WERI-Rb-1 (cell line): Measurements from ENCODE around the gene PDE9A.
A peak's percentile ranks its signal among the peaks of the same experiment; 100 is the strongest.

Experiments used
- DNase-seq: peaks from one replicate; pipeline ENCODE4 v3.0.0-alpha.2; 2020
- H3K27ac ChIP-seq: fragments of 250-450 bp; sonication (Bioruptor Pico); 2 replicates; pipeline ENCODE4 v1.5.1; 2020; ENCODE audit warnings: mild to moderate bottlenecking, moderate library complexity
- H3K27me3 ChIP-seq: fragments of 250-450 bp; sonication (Bioruptor Pico); 2 replicates; pipeline ENCODE4 v1.5.1; 2021; ENCODE audit warnings: mild to moderate bottlenecking, low read depth, moderate library complexity; ENCODE audit not compliant: insufficient read depth, severe bottlenecking
- H3K36me3 ChIP-seq: fragments of 250-450 bp; sonication (Bioruptor Pico); 2 replicates; pipeline ENCODE4 v1.5.1; 2020; ENCODE audit warnings: mild to moderate bottlenecking, moderate library complexity
- H3K4me3 ChIP-seq: 2 replicates; pipeline ENCODE4 v1.5.1; 2011; ENCODE audit warnings: low read depth, mild to moderate bottlenecking, control low read depth, low read length
- H3K9me3 ChIP-seq: fragments of 250-450 bp; sonication (Bioruptor Pico); 2 replicates; pipeline ENCODE4 v1.5.1; 2021; ENCODE audit warnings: mild to moderate bottlenecking, moderate library complexity; ENCODE audit not compliant: severe bottlenecking
- CTCF ChIP-seq: IDR thresholded peaks from 2 replicates; pipeline ENCODE4 v1.5.1; 2011; ENCODE audit warnings: low read depth, mild to moderate bottlenecking, control low read depth, inconsistent platforms, low read length

Gene PDE9A

GRCh38 chr21:42766739-42767560, 113.5 kb downstream of the PDE9A start:
- H3K4me3 ChIP-seq: no peak overlapping the region
- TF ChIP-seq CTCF: no peak
- no peak for DNase-seq
- H3K27ac ChIP-seq: no peak overlapping the region; the same call in 1 of the 2 replicates
- no peaks in the 10 kb centered on the region for H3K9me3 ChIP-seq
- H3K36me3 ChIP-seq: peaks cover 100% of the 10 kb centered on the region
- H3K27me3 ChIP-seq: no peaks in the 10 kb centered on the region

- no peaks in the 10 kb centered on the region for H3K27me3 ChIP-seq
- peaks cover 100% of the 10 kb centered on the region for H3K36me3 ChIP-seq
- no peak overlapping the region for H3K4me3 ChIP-seq
- no peak for DNase-seq
- no peak overlapping the region for H3K27ac ChIP-seq
- no peak for TF ChIP-seq CTCF
- H3K9me3 ChIP-seq: no peaks in the 10 kb centered on the region
These were observed 114.1 kb downstream of the PDE9A start for GRCh38 chr21:42767561-42767835.

- Histone ChIP-seq H3K27ac (no peak overlapping the region; the same call in 1 of the 2 replicates), H3K36me3 (peaks cover 100% of the 10 kb centered on the region), H3K27me3 (no peaks in the 10 kb centered on the region), H3K4me3 (no peak overlapping the region), H3K9me3 (no peaks in the 10 kb centered on the region)
- no peak for DNase-seq
- TF ChIP-seq CTCF: no peak
These were observed 115.1 kb downstream of the PDE9A start for GRCh38 chr21:42768324-42769121.

GRCh38 chr21:42769183-42769819, 115.9 kb downstream of the PDE9A start:
- Histone ChIP-seq H3K9me3 (peaks cover 7% of the 10 kb centered on the region), H3K27me3 (no peaks in the 10 kb centered on the region), H3K4me3 (no peak overlapping the region), H3K27ac (no peak overlapping the region), H3K36me3 (peaks cover 100% of the 10 kb centered on the region)
- DNase-seq: no peak
- no peak for TF ChIP-seq CTCF

- TF ChIP-seq CTCF: no peak
- peaks cover 98% of the 10 kb centered on the region for H3K36me3 ChIP-seq
These were observed 116.6 kb downstream of the PDE9A start for GRCh38 chr21:42769820-42770716.

More at GRCh38 chr21:42769820-42770716, 116.6 kb downstream of the PDE9A start:
- Histone ChIP-seq H3K27ac (0 out of 2 replicates have a peak overlapping the region, but pooled peaks have one; percentile 4), H3K9me3 (peaks cover 7% of the 10 kb centered on the region), H3K27me3 (no peaks in the 10 kb centered on the region), H3K4me3 (no peak overlapping the region)
- no peak for DNase-seq
